Kasumi-1 (cell line): ENCODE data around the gene ENSA.
A peak's percentile ranks its signal among the peaks of the same experiment; 100 is the strongest.
"Not testable (repeated sequence)": the region's sequence is repeated elsewhere in the genome, so short reads cannot be mapped to it uniquely, and the experiment has no call there.

Experiments used
- DNase-seq, 2 experiments: peaks; one replicate each; lab custom pipeline; 2025; lab: John Stamatoyannopoulos, UW

ENSA gene, protein sequence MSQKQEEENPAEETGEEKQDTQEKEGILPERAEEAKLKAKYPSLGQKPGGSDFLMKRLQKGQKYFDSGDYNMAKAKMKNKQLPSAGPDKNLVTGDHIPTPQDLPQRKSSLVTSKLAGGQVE

GRCh38 chr1:150629115-150629928 is at the start of gene ENSA:
ENSA (minus strand) TSS chr1:150629612; CDS start chr1:150629470, 142 bp downstream.
- DNase-seq: peak; percentile 99

DNA sequence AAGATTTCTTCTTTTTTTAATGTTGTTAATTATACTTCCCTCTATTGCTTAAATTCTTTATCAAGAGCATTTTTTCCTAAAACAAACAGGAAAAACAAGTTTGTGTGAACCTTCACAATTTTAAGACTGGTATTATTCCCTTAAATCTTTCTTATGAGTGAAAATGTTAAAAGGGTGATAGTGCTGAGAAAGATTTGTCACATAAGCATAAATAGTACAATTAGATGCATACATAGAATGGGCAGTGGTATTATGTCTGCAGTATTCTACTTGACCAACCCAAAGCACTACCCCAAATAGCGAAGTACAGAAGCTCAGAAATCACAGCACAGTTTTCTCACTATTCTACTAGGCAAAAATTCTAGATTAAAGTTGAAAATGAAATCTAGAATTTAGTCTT is 49.6 kb upstream of the ENSA start:
- DNase-seq: no peak

DNA sequence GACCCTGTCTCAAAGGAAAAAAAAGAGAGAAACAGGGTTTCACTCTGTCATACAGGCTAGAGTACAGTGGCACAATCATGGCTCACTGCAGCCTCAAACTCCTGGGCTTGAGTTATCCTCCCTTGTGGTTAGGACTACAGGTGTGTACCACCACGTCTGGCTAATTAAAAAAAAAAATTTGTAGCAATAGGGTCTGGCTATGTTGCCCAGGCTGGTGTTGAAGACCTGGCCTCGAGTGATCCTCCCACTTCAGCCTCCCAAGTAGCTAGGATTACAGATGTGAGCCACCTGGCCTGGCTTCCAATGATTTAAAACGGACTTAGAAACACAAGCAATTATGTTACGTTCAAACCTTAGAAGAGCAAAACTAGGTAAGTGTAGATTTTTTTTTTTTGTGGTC is 45.5 kb upstream of the ENSA start:
- DNase-seq: no peak

DNA sequence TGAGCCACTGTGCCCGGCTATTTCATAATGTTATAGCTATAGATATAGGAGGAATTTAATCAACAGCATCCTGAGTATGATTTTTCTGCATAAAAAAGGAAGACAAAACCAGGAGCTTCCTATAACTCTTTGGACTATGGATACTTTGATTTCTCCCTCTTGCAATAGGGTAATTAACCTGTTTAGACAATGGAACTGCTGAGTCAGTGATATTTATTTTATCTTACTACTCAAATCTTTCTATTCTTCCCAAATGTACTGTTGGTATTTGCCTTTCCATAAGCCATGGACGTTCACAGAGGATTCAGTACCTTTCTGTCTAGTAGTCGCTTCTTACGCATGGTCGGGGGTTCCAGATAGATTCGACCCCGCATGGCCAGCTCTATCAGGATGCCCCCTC is 33.9 kb upstream of the ENSA start:
- no peak for DNase-seq

DNA sequence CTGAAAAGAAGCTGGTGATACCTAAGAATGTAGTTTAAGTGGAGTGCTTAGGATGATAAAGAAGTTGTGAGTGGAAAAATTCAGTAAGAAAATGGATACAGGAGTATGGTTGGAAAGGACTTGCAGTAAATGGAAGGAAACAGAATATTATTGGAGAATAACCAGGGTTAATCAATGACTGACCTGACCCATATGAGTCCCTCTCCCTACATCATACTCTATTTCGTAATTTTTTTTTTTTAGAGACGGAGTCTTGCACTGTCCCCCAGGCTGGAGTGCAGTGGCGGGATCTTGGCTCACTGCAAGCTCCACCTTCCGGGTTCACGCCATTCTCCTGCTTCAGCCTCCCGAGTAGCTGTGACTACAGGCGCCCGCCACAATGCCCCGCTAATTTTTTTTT is 33.4 kb upstream of the ENSA start:
- no peak for DNase-seq

DNA sequence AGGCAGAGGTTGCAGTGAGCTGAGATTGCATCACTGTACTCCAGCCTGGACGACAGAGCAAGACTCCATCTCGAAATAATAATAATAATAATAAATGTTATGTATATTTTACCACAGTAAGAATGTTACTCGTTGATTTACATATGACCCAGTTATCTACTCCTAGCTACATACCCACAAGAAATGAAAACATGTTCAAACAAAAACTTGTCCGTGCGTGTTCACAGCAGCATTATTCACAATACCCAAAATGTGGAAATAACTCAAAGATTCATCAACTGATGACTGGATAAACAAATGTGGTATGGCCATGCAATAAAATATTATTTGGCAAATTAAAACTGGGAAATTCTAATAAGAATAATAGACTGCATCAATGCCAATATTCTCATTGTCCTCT is 31.7 kb upstream of the ENSA start:
- DNase-seq: no peak

DNA sequence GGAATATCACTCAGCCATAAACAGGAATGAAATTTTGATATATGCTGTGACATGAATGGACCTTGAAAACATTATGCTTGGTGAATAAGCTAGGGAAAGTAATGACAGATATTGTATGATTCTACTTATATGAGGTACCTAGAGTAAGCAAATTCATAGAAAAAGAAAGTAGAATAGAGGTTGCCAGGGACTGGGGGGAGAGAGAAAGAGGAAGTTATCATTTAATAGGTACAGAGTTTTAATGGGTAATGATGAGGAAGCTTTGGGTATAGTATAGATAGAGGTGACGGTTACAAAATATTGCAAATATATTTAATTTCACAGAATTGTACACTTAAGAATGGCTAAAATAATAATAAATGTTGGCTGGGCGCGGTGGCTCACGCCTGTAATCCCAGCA is 31.2 kb upstream of the ENSA start:
- no peak for DNase-seq

GRCh38 chr1:150657064-150657463 is 27.7 kb upstream of the ENSA start:
- not testable (repeated sequence) for DNase-seq

DNA sequence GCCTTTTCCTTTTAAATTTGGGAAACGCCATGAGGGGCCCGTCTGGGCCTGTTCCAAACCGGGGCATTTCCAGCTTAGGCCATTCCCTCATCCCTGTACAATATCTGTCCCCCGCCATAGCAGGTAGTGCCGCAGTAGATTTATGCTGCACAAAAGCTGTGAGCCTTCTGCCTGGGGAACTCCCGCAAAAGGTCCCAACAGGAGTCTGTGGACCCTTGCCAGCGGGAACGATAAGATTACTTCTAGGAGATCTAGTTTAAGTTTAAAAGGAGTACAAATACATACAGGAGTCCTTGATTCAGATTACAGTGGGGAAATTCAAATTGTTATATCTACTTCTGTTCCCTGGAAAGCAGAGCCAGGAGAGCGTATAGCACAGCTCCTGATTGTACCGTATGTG is 25.2 kb upstream of the ENSA start:
- DNase-seq: not testable (repeated sequence)

DNA sequence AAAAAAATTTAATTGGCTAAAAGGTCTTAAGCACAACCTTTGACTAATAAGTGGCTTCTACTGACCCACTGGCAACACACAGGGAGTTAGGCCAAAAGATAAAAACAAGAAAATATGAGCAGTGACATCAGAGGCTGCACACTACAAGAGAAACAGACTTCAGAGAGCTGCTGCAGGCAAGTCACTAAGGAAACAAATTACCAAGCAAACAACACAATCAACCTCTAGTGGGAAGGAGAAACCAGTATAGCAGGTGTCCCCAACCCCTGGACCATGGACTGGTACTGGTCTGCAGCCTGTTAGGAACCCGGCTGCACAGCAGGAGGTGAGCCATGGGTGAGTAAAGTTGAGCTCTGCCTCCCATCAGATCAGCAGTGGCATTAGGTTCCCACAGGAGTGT is 20.8 kb upstream of the ENSA start:
- DNase-seq: no peak

DNA sequence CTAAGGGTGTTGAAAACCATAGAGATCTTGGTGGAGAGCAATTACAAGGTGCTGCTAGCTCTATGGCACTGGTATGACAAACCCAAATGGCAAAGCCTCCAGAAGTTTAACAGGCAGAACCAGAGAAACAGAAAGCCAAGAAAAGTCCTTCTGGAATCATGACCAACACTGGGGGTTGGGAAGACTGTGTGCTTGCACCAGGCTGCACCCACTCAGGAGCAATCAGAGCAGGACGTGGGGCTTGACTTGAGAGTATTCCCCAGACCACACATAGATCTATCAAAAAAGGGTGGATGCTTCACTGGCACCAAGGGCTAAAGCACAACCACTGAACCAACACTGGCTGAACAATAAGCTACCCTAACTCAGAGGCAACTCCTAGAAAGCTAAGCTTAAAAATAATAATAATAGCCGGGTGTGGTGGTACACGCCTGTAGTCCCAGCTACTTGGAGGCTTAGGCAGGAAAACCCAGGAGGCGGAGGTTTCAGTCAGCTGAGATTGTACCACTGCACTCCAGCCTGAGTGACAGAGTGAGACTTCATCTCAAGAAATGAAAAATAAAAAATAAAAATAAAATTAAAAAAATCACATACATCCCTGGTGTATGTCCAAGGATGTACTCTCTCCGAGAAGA is 20.1 kb upstream of the ENSA start:
- DNase-seq: no peak

- DNase-seq: no peak
Measured at GRCh38 chr1:150642296-150642695, 12.9 kb upstream of the ENSA start.

GRCh38 chr1:150641126-150641815 is 11.9 kb upstream of the ENSA start:
- DNase-seq: not testable (repeated sequence)

DNA sequence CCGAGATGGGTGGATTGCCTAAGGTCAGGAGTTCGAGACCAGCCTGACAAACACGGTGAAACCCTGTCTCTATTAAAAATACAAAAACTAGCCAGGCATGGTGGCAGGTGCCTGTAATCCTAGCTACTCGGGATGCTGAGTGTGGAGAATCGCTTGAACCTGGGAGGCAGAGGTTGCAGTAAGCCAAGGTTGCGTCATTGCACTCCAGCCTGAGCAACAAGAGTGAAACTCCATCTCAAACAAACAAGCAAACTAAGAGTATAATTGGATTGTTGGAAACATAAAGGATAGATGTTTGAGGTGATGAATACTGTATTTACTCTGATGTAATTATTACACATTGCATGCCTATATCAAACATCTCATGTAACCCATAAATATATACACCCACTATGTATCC is 9.0 kb upstream of the ENSA start:
- DNase-seq: not testable (repeated sequence)

- not testable (repeated sequence) for DNase-seq
Measured at GRCh38 chr1:150634839-150635622, 5.6 kb upstream of the ENSA start.

- no peak for DNase-seq
Measured at GRCh38 chr1:150628766-150629114, 672 bp downstream of the ENSA start.

GRCh38 chr1:150627826-150628410 is 1.5 kb downstream of the ENSA start:
- DNase-seq: no peak

DNA sequence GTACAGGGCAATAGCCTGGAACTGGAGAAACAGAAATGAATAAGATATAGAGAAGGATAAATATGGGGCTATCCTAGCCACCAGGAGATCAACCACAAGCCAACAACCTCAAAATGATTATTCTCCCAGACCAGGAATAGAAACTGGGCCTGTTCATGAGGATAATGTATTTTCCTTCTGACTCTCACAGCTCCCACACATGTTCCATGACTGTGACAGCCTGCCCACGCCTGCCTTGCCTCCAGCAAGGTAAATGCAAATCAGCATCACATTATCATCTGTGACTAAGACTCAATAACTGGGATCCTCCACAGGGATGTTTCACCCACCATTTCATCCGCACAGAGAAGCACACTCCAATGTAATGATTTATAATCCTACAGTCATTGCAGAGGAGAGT is 3.3 kb downstream of the ENSA start:
- no peak for DNase-seq

GRCh38 chr1:150624546-150624945 is 4.9 kb downstream of the ENSA start:
- DNase-seq: not testable (repeated sequence)

DNA sequence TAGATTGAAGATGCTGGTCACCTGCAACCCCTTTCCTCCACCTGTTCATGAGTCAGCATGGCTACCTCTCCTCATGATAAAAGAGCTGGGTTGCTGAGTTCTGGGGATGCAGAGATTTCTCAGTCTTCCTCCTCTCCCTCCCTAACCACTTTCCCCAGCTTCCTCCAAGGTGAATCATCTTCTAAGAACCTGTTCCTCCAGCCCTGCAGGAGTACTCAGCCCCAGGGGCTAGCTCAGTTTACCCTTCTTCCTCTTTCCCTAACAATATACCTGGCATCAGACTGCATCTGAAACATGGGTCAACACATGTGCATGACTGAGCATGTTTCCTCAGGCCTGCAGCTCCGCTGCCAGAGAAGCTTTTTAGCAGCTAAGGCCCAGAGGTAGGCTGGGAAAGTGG is 5.3 kb downstream of the ENSA start:
- DNase-seq: not testable (repeated sequence)

DNA sequence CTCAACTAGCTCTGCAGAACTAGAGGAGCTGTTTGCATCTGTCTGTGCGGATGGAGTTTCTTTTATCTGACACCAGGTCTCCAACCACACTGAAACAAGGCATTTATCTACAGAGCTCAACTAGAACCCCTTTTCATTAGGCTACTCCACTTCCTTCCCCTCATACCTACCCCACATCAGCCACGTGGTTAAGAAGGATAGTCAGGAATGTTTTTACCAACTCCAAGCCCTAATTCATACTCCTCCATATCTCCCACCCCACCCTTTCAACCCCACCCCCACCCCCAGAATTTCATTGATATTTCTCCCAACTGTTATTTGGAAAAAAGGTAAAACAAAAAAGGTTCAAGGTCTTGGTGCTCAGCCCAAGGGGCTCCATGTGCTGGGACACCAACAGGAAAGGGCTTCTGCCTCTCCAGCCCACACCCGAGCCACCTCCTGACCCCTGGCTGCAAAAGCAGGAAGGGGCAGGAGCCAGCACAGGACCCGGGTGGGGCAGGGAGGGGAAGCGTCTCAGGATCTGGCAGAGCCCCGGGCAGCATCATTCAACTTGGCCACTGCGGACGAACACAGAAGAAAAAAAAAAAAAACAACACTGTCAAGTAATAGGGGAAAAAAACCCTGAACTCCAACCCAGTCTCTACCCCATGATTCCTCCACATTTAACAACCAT is 7.0 kb downstream of the ENSA start:
- no peak for DNase-seq
